Measurements from ENCODE around the gene C2CD5. TPM values are rescaled to one million over a fixed set of nuclear protein-coding genes. Genes with fewer than 3 reads are reported as not detected.
"Not testable (repeated sequence)": the region's sequence is repeated elsewhere in the genome, so short reads cannot be mapped to it uniquely, and the experiment has no call there.

The C2CD5 gene, protein sequence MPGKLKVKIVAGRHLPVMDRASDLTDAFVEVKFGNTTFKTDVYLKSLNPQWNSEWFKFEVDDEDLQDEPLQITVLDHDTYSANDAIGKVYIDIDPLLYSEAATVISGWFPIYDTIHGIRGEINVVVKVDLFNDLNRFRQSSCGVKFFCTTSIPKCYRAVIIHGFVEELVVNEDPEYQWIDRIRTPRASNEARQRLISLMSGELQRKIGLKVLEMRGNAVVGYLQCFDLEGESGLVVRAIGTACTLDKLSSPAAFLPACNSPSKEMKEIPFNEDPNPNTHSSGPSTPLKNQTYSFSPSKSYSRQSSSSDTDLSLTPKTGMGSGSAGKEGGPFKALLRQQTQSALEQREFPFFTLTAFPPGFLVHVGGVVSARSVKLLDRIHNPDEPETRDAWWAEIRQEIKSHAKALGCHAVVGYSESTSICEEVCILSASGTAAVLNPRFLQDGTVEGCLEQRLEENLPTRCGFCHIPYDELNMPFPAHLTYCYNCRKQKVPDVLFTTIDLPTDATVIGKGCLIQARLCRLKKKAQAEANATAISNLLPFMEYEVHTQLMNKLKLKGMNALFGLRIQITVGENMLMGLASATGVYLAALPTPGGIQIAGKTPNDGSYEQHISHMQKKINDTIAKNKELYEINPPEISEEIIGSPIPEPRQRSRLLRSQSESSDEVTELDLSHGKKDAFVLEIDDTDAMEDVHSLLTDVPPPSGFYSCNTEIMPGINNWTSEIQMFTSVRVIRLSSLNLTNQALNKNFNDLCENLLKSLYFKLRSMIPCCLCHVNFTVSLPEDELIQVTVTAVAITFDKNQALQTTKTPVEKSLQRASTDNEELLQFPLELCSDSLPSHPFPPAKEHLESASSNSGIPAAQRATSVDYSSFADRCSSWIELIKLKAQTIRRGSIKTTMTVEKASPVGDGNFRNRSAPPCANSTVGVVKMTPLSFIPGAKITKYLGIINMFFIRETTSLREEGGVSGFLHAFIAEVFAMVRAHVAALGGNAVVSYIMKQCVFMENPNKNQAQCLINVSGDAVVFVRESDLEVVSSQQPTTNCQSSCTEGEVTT
- 31.4 and 35.1 TPM in 2 replicates for total RNA-seq

DNA sequence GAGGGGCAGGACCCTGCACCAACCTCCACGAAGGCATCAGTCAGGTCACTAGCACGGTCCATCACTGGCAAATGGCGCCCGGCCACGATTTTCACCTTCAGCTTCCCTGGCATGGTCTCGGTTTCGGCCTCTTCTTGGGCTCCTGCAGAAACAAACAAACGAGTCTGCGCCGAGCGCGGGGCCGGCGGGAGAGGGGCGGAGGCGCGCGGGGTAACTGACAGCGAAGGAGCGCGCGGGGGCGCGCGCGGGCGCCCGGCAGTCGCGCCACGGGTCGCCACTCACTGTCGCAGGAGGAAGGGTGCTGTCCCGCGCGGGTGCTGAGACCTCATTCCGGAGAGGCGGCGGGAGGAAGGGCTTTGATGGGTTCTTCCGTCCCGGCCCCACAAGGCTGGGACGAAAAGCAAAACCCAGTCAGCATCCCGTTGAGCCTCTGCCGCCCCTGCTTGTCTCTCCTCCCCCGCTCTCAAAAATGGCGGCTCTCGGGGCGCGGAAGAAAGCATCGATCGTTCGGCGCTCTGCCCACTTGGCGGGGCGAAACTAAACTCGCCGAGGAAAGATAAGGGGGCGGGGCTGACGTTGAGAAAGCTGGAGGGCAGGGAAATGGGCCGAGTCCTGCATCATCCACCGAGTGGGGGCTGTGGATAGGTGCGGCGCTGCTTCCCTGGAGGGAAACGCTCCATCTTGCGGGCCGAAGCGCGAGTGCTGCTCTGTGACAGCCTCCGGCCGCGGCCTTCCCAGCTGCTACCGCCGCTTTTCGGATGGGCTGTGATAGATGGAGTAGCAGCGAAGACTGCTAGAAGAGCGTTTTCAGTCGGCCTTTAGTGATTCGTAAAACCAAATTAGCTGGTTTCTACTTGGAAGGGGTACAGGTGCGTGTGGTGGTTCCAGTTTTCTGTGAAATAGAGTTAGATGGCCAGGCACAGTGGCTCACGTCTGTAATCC is at the start of gene C2CD5:
TSS of gene C2CD5 (minus strand) at position 505 of the 942 bp plus-strand sequence. CDS start at position 113, 392 bp downstream.
- peaks cover 16% of the 10 kb centered on the region for H3K27me3 Mint-ChIP-seq
- peaks cover 21% of the 10 kb centered on the region for H3K36me3 Mint-ChIP-seq (ENCODE audit: low read depth)
- peak within 1 kb of the TSS; percentile 97 for H3K27ac Mint-ChIP-seq
- H3K4me3 Mint-ChIP-seq = peak within 1 kb of the TSS; percentile 92
- intact Hi-C loops (cut with micrococcal nuclease) = loop anchor here (1.0 to 5.0 kb wide), 4 partner anchors 16 to 1042 kb away; partner anchors contain the start of genes ETNK1, GOLT1B, LDHB and RECQL
- peaks cover 6% of the 10 kb centered on the region for H3K9me3 Mint-ChIP-seq
- H3K4me1 Mint-ChIP-seq = peaks cover 34% of the 10 kb centered on the region
- peak; percentile 98 for DNase-seq

DNA sequence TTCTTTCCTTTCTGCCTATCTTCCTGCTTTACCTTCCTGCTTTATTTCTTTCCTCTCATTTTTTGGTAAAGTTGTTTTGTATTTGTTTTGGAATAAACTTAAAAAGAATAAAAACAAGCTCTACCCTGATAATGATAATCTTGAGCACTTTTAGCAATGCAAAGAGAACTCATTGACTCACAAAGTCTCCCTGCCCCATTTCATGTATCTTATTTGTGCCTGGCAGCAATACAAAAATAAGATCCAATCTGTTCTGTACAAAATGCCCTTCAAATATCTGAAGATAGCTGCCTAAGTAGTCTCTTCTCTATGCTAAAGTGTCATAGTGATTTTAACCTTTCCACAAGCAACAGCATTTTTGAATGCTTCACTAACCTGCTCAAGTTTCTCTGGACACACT is 49.5 kb upstream of the C2CD5 start:
- intact Hi-C loops (cut with micrococcal nuclease) = no loop called here
- DNase-seq = no peak
- no peaks in the 10 kb centered on the region for H3K36me3 Mint-ChIP-seq (ENCODE audit: low read depth)
- H3K4me1 Mint-ChIP-seq = no peaks in the 10 kb centered on the region
- peaks cover 3% of the 10 kb centered on the region for H3K27me3 Mint-ChIP-seq
- H3K9me3 Mint-ChIP-seq = no peaks in the 10 kb centered on the region
- no peak overlapping the region for H3K4me3 Mint-ChIP-seq
- no peak overlapping the region for H3K27ac Mint-ChIP-seq

DNA sequence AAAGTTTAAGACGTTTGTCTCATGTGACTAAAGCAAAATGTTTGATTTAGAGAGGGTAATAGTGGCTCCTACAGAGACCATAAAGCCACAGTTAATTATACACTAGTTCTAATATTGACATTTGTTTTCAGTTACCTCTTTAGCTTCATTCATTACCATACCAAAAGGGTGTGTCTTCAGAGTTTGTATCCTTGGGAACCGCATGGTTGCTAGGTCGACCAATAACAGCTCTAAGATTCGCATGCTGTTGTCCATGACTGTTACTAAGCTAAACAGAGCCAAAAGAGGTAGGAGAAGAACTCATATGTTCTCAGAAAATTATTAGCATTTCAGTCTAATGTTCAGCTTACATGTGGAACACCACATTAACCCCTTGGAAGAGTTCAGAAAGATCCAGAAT is 44.5 kb upstream of the C2CD5 start:
- H3K4me3 Mint-ChIP-seq = no peak overlapping the region
- no peak overlapping the region for H3K27ac Mint-ChIP-seq
- no peak for DNase-seq
- H3K4me1 Mint-ChIP-seq = no peaks in the 10 kb centered on the region
- H3K27me3 Mint-ChIP-seq = peaks cover 3% of the 10 kb centered on the region
- intact Hi-C loops (cut with micrococcal nuclease) = no loop called here
- H3K9me3 Mint-ChIP-seq = no peaks in the 10 kb centered on the region
- no peaks in the 10 kb centered on the region for H3K36me3 Mint-ChIP-seq (ENCODE audit: low read depth)

GRCh38 chr12:22578328-22578727 is 34.0 kb upstream of the C2CD5 start:
- H3K4me3 Mint-ChIP-seq = no peak overlapping the region
- no peaks in the 10 kb centered on the region for H3K27me3 Mint-ChIP-seq
- intact Hi-C loops (cut with micrococcal nuclease) = no loop called here
- no peak overlapping the region for H3K27ac Mint-ChIP-seq
- H3K4me1 Mint-ChIP-seq = no peaks in the 10 kb centered on the region
- H3K36me3 Mint-ChIP-seq (ENCODE audit: low read depth) = no peaks in the 10 kb centered on the region
- DNase-seq = no peak
- no peaks in the 10 kb centered on the region for H3K9me3 Mint-ChIP-seq

DNA sequence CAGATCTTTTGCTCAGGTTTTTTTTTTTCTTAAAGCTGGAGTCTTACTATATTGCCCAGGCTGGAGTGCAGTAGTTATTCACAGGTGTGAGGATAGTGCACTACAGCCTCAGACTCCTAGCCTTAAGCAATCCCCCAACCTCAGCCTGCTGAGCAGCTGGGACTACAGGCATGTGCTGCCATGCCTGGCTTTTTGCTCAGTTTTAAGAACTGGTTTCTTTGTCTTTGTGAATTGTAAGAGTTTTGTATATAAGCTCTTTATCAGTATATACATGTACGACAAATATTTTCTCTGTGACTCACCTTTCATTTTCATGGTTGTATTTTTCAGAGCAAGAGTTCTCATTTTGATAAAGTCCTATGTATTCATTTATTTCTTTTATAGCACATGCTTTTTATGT is 33.3 kb upstream of the C2CD5 start:
- Mint-ChIP-seq H3K4me3 (no peak overlapping the region), H3K9me3 (no peaks in the 10 kb centered on the region), H3K27ac (no peak overlapping the region), H3K4me1 (no peaks in the 10 kb centered on the region), H3K36me3 (ENCODE audit: low read depth) (no peaks in the 10 kb centered on the region), H3K27me3 (no peaks in the 10 kb centered on the region)
- no peak for DNase-seq
- intact Hi-C loops (cut with micrococcal nuclease) = no loop called here

DNA sequence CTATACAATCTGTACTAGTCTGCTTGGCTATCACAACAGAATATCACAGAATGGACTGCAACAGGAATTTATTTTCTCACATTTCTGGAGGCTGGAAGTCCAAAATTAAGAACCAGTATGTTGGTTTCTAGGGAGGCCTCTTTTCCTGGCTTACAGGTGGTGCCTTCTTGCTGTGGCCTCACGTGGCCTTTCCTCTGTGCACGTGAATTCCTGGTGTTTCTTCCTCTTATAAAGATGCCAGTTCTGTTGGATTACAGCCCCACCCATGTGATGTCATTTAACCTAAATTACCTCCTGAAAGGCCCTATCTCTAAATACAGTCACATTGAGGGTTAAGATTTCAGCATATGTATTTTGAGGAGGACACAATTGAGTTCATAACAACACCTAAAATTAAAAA is 32.1 kb upstream of the C2CD5 start:
- no peaks in the 10 kb centered on the region for H3K4me1 Mint-ChIP-seq
- H3K27ac Mint-ChIP-seq = no peak overlapping the region
- intact Hi-C loops (cut with micrococcal nuclease) = no loop called here
- no peak for DNase-seq
- H3K36me3 Mint-ChIP-seq (ENCODE audit: low read depth) = no peaks in the 10 kb centered on the region
- no peak overlapping the region for H3K4me3 Mint-ChIP-seq
- no peaks in the 10 kb centered on the region for H3K27me3 Mint-ChIP-seq
- H3K9me3 Mint-ChIP-seq = no peaks in the 10 kb centered on the region

GRCh38 chr12:22576065-22576464 is 31.7 kb upstream of the C2CD5 start:
- H3K27me3 Mint-ChIP-seq = no peaks in the 10 kb centered on the region
- H3K36me3 Mint-ChIP-seq (ENCODE audit: low read depth) = no peaks in the 10 kb centered on the region
- H3K27ac Mint-ChIP-seq = no peak overlapping the region
- intact Hi-C loops (cut with micrococcal nuclease) = no loop called here
- no peak overlapping the region for H3K4me3 Mint-ChIP-seq
- DNase-seq = no peak
- no peaks in the 10 kb centered on the region for H3K9me3 Mint-ChIP-seq
- H3K4me1 Mint-ChIP-seq = no peaks in the 10 kb centered on the region

DNA sequence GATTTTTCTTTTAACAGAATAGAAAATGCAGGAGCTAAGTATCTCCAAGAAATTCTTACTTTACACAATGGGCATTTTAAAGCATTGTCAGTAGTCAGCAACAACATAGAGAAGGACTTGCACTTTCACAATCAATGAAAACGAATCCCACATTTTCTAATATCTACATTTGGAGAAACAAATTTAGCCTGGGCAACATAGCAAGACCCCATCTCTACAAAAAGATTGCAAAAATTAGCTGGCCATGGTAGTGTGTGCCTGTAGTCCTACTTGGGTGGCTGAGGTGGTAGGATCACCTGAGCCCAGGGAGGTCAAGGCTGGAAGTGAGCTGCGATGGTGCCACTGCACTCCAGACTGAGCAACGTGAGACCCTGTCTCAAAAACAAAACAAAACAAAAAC is 30.6 kb upstream of the C2CD5 start:
- H3K9me3 Mint-ChIP-seq = no peaks in the 10 kb centered on the region
- H3K4me1 Mint-ChIP-seq = no peaks in the 10 kb centered on the region
- no peaks in the 10 kb centered on the region for H3K36me3 Mint-ChIP-seq (ENCODE audit: low read depth)
- H3K4me3 Mint-ChIP-seq = no peak overlapping the region
- no peak overlapping the region for H3K27ac Mint-ChIP-seq
- intact Hi-C loops (cut with micrococcal nuclease) = no loop called here
- no peaks in the 10 kb centered on the region for H3K27me3 Mint-ChIP-seq
- DNase-seq = no peak

DNA sequence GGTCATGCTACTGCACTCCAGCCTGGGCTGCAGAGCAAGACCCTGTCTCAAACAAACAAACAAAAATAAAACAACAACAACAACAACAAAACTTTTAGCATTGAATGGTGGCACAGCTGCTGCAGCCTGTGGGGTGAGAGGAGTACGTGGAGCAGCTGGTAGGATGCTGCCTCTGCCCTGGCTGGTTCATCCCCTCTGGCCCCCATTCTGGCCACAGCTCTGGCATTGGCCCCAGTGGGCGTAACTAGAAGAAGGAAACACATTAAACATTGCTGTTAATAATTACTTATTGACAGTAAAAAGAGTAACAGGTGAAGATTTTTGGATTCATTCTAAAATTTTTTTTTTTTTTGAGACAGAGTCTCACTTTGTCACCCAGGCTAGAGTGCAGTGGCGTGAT is 28.8 kb upstream of the C2CD5 start:
- intact Hi-C loops (cut with micrococcal nuclease) = no loop called here
- no peak overlapping the region for H3K27ac Mint-ChIP-seq
- H3K27me3 Mint-ChIP-seq = no peaks in the 10 kb centered on the region
- no peaks in the 10 kb centered on the region for H3K36me3 Mint-ChIP-seq (ENCODE audit: low read depth)
- H3K4me1 Mint-ChIP-seq = no peaks in the 10 kb centered on the region
- no peak for DNase-seq
- H3K4me3 Mint-ChIP-seq = no peak overlapping the region
- H3K9me3 Mint-ChIP-seq = no peaks in the 10 kb centered on the region

GRCh38 chr12:22569253-22569652 is 24.9 kb upstream of the C2CD5 start:
- H3K9me3 Mint-ChIP-seq = no peaks in the 10 kb centered on the region
- H3K27ac Mint-ChIP-seq = no peak overlapping the region
- DNase-seq = no peak
- H3K36me3 Mint-ChIP-seq (ENCODE audit: low read depth) = no peaks in the 10 kb centered on the region
- H3K4me3 Mint-ChIP-seq = no peak overlapping the region
- H3K4me1 Mint-ChIP-seq = no peaks in the 10 kb centered on the region
- H3K27me3 Mint-ChIP-seq = peaks cover under 1% of the 10 kb centered on the region
- intact Hi-C loops (cut with micrococcal nuclease) = no loop called here

GRCh38 chr12:22562036-22563028 is 18.0 kb upstream of the C2CD5 start:
- Mint-ChIP-seq H3K36me3 (ENCODE audit: low read depth) (no peaks in the 10 kb centered on the region), H3K4me3 (no peak overlapping the region), H3K4me1 (peaks cover 4% of the 10 kb centered on the region), H3K9me3 (no peaks in the 10 kb centered on the region), H3K27ac (no peak overlapping the region), H3K27me3 (peaks cover 8% of the 10 kb centered on the region)
- DNase-seq = no peak
- intact Hi-C loops (cut with micrococcal nuclease) = no loop called here

DNA sequence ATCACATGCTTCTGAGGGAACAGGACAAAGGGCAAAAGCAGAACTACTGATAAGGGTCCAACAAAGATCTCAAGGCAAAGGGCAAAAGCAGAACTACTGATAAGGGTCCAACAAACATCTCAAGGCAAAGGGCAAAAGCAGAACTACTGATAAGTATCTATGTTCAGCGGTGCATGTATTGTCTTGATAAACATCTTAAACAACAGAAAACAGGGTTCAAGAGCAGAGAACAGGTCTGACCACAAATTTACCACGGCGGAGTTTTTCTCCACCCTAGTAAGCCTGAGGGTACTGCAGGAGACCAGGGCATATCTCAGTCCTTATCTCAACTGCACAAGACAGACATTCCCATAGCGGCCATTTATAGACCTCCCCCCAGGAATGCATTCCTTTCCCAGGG is 10.4 kb upstream of the C2CD5 start:
- H3K9me3 Mint-ChIP-seq; H3K36me3 Mint-ChIP-seq (ENCODE audit: low read depth); H3K4me1 Mint-ChIP-seq; DNase-seq; H3K27ac Mint-ChIP-seq; intact Hi-C loops (cut with micrococcal nuclease); H3K4me3 Mint-ChIP-seq: not testable (repeated sequence)
- H3K27me3 Mint-ChIP-seq = peaks cover 17% of the 10 kb centered on the region
